GM18519 (cell line): ENCODE measurements around the gene CETP.
"Not testable (repeated sequence)": the region's sequence is repeated elsewhere in the genome, so short reads cannot be mapped to it uniquely, and the experiment has no call there.

Experiments used
- ATAC-seq: cut with Tn5 transposase; IDR thresholded peaks from one replicate; pipeline ENCODE4 v1.9.1; 2021; ENCODE audit warnings: mild to moderate bottlenecking, moderate library complexity; ENCODE audit not compliant: unreplicated experiment, low FRiP score

CETP gene

DNA sequence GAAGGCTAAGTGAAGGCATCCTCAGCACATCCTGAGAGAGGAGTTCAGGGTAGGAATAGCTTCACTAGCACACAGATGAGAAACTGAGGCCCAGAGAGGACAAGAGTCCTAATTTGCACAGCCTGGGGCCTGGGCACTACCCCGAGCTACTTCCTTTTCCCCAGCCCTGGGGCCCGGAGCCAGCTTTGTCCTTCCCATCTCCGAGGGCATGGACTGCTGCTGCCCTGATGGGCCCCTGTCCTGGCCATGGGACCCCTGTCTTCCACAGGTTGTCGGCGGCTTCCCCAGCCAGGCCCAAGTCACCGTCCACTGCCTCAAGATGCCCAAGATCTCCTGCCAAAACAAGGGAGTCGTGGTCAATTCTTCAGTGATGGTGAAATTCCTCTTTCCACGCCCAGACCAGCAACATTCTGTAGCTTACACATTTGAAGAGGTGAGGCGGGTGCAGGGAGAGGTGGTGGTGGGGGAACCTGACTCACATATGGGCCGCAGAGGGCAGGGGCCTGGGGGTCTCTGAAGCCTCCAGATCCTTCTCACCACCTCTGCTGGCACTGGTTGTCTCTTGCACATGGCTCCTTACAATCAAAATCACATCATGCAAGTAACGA, 16.2 kb downstream of the CETP start:
- ATAC-seq = no peak

GRCh38 chr16:56980201-56980535, 18.4 kb downstream of the CETP start:
- no peak for ATAC-seq

DNA sequence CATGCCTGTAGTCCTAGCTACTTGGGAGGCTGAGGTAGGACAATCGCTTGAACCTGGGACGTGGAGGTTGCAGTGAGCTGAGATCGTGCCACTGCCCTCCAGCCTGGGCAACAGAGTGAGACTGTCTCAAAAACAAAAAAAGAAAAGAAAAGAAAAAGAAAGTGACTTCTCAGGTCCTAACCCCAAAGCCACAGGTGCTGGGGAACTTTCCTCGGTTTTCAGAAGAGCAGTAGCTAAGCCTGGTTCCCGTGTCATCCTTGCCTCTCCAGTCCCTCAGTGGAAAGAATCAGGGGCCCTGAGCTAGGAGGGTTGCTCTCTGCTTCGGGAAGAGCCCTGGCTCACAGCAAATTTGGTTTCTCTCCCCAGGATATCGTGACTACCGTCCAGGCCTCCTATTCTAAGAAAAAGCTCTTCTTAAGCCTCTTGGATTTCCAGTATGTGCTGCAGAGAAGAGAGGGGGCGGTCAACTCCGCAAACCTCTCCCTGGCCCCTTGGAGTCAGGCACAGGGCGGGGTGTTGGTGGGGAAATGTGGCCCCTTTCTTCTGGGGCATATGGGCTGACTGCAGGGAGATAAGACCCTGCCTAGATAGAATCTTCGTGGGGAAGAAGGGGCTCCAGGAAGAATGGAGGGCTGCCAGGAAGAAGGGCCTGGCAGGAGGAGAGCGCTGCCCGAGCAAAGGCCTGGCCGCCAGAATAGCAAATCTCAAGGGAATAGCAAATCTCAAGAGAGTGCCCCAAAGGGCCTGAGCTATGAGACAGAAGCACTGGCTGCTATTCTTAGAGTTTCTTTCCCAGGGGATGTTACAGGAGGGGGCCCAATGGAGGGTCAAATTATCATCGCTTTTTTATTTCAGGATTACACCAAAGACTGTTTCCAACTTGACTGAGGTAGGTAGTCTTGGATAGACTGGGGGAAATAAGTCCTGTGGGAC, 19.3 kb downstream of the CETP start:
- ATAC-seq = no peak

GRCh38 chr16:56981729-56982271, 20.1 kb downstream of the CETP start:
- no peak for ATAC-seq

DNA sequence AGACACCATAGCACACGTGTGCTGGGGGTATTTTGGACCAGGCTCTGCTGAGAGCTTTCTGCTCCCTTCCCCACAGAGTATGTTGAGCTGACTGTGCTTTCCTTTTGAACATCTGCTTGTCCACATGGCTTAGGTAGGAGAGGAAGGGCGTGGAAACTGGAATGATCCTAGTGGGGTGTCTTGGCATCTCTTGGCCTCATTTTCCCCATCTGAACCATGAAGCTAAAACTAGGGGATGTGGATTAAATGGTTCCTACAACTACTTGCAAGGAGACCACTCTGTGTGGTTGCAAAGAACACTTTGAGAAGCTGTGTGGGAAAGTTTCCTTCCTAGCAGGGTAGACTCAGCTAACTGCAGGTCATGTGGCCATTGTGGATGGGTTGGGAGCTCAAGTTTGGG, 20.9 kb downstream of the CETP start:
- ATAC-seq = no peak

DNA sequence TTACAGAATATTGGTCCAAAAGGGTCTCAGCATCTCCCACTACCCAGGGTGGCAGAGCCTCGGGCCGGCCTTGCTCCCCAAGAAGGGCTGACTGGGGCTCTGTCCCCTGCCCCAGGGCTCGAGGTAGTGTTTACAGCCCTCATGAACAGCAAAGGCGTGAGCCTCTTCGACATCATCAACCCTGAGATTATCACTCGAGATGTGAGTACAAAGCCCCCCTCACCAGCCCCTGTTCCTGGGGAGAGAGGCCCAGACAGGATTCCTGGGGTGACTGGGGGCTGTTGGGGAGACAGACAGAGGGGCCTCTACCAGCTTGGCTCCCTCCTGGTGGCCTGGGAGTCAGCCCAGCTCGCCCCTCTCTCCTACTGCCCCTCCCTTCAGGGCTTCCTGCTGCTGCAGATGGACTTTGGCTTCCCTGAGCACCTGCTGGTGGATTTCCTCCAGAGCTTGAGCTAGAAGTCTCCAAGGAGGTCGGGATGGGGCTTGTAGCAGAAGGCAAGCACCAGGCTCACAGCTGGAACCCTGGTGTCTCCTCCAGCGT, 21.5 kb downstream of the CETP start:
- ATAC-seq = no peak

GRCh38 chr16:56984639-56985038, 22.9 kb downstream of the CETP start:
- no peak for ATAC-seq

DNA sequence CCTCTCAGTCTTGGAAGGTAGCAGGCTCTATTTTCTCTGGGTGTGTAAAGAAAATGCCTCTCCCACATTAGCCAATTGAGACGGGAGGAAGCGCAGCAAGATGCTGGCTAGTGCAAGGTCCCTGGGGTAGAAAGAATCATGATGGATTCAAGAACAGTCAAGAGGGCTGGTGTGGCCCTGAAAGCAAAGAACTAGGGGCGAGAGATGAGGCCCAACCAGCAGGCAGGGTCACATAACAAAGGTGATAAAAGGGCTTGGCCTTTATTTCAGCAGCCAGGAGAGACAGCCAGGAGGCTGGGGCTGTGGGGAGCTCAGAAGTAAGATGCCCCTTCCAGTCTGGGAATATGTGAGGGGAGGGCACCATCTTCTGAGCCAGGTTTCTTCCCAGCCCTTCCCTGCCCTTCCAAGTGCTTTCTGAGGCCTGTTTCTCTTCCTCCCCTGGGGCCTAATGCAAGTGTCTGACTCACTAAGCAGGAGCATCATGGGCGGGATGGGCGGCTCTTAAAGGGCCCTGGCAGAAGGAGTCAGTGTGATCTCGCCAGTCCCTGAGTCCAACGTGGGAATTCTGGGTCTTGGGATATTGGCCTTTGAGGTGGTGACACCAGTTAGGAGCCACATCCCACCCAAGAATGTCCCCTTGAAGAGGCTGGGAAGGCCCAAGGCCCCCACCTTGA, 23.7 kb downstream of the CETP start:
- ATAC-seq = no peak

DNA sequence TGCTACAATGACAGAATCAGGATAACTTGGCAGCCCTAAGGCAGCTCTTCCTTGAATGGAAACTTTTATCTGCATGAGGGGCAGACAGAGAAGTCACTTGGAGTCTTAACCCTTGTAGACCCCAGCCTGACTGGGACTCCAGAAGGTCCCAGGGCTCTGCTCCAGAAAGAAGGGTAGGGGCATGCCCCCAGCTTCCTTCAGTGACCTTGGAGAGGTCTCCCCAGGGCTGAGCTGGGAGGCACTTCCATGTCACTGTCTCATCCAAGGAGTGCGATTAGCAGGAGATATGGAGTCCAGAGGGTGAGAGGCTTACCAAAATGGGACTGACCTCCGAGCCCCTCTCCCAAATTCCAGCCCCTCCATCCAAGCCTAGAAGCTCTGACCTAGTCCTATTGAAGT, 24.2 kb downstream of the CETP start:
- ATAC-seq = no peak

GRCh38 chr16:56986361-56986760, 24.6 kb downstream of the CETP start:
- ATAC-seq = no peak

DNA sequence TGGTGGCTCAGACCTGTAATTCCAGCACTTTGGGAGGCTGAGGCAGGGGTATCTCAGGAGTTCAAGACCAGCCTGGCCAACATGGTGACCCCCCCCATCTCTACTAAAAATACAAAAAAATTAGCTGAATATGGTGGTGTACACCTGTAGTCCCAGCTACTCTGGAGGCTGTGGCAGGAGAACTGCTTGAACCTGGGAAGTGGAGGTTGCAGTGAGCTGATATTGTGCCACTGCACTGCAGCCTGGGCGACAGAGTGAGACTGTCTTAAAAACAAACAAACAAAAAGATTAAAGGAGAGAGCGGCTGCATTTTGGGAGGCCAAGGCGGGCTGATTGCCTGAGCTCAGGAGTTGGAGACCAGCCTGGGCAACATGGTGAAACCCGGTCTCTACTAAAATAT, 25.2 kb downstream of the CETP start:
- not testable (repeated sequence) for ATAC-seq

DNA sequence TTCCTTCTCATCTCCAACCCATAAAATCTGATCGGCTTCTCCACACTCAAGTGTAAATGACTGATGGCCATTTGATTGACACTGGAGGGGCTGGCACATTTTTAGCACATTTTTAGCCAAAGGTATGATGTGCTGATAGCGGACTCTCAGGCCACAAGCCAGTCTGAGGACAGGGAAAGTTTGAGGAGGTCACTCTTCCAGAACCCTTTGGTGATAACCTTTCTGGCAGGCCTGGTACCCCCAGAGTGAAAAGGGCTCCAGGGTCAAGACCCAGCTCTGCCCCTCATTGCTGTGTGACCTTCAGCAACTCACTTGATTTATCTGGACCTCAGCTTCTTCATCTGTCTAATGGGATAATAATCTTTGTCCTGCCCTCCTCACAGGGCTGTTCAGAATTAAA, 25.9 kb downstream of the CETP start:
- no peak for ATAC-seq

GRCh38 chr16:56988161-56988947, 26.6 kb downstream of the CETP start:
- ATAC-seq = no peak

DNA sequence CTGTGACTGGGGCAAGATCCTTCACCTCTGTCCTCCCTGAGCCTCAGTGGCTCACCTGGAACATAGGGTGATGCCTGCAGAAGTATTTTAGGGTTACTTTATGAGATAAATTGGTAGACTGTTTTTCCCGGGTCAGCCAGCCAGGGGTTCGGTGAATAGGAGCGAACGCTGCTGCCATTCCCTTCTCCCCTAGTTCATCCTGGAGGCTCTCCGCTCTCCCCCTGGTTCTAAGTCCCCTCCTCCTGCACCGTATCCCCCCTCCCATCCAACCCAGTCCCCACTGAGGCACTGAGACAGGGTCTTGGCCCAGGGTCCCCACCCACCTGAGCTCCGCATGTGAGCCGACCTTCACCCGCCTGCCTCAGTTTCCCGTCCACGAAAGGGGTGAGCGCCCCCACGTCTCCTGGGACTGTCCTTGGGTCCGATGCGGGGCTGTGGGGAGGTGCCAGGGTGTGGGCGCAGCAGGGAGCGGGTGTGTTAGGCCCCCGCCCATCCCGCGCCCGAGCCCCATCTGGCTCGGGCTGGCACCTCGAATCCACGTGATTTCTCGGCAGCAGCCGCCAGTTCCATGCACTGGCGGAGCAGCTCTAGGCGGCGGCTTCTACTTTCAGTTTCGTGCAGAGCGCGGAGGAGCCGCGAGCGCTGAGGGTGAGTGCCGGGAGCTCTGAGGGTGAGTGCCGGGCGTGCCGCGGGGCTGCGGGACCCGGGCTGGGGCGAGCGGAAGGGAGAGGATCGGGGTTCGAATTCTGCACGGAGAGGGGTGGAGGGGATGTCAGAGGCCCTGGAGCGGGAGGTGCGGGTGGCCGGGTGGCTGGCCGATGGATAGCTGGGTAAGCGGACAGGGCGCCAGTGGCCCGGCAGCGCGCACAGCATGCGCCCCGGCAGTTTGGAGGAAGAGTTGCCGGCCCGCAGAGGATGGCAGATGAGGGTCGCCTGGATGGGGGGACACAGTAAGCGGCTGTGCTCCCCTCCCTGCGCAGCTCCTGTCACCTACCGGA, 27.5 kb downstream of the CETP start, which contains the start of gene NLRC5:
NLRC5 (plus strand) TSS at position 610 of the 998 bp plus-strand sequence. CDS start 31,156 bp downstream, outside the sequence.
- ATAC-seq = peak; percentile 61

DNA sequence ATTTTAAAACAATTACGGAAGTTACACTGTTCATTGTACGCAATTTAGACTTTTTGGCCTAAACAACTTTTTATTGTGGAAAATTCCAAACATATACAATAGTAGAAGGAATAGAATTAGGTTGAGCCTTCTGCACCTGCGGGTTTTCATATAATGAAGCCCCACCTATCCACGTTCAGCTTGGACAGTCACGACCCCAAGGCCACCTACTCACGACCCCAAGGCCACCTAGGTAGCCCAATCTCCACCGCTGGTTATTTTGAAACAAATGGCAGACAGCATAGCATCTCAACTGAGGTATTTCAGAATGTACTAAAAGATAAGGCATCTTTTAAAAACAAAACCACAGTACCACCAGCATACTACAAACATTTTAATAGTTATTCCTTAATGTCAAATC, 28.2 kb downstream of the CETP start:
- ATAC-seq = no peak

DNA sequence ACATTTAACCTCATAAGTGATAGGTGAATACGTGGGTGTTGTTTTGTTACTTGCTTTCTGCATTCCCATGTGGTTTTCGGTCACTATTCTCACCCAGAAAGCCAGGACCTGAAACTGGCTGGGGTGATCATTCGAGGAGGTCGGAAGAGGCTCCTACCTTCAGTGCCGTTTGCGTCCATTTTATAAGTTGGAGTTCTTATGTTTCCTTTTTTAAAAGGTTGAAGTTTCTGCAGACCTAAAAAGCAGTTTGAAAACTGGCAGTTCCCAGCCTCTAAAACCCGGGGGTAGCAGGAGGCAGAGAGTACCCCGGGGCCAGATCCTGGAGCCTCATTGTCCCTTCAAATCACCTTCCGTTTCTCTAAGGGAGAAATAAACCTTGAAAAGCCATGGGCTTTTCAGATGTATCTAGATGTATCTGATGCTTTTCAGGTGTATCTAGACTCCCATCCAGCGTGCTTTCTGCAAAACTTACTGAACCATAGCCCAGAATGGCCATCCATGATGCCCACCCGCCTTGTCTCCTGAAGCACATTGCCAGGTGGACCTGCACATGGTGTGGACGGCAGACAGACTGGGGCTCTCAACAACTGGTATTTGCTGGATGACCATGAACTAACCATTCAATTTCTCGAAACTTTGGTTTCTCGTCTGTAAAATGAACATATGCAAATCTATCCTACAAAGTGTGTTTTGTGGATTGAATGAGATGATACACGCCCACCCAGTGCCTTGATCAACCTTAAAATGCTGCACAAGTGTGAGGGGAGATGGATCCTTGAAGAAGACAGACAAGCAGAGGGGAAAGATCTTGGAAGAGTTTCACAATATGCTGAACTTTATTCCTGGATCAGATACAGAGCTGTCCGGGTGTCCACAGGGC, 28.9 kb downstream of the CETP start:
- no peak for ATAC-seq

GRCh38 chr16:56992431-56992830, 30.7 kb downstream of the CETP start:
- not testable (repeated sequence) for ATAC-seq

GRCh38 chr16:56993204-56993603, 31.5 kb downstream of the CETP start:
- no peak for ATAC-seq
